Measurements from ENCODE around the gene PRIMPOL. TPM values are rescaled to one million over a fixed set of nuclear protein-coding genes. Genes with fewer than 3 reads are reported as not detected.
"Not testable (repeated sequence)": the region's sequence is repeated elsewhere in the genome, so short reads cannot be mapped to it uniquely, and the experiment has no call there.

Gene PRIMPOL
- polyA plus RNA-seq, 1 experiment = 12.2 TPM

GRCh38 chr4:184651899-184652298 lies 2.4 kb downstream of the PRIMPOL start:
- Histone ChIP-seq H3K9me3 (ENCODE audit: control insufficient read depth, insufficient read depth, low read length) (no peaks in the 10 kb centered on the region), H3K4me3 (ENCODE audit: low read depth, low read length) (no peak overlapping the region), H3K27me3 (ENCODE audit: control insufficient read depth, insufficient read depth, low read length) (no peaks in the 10 kb centered on the region), H3K27ac (ENCODE audit: low read depth, low read length) (no peak overlapping the region)
- POLR2A ChIA-PET = no interaction called here
- no peak for DNase-seq (ENCODE audit: low read depth, low spot score)
- no peak for TF ChIP-seq CTCF (IDR thresholded peaks at IDR 0.05; ENCODE audit: low read depth, low read length)
- CTCF ChIA-PET = no interaction called here

GRCh38 chr4:184652681-184653080 lies 3.1 kb downstream of the PRIMPOL start:
- H3K9me3 ChIP-seq (ENCODE audit: control insufficient read depth, insufficient read depth, low read length); H3K27ac ChIP-seq (ENCODE audit: low read depth, low read length); H3K27me3 ChIP-seq (ENCODE audit: control insufficient read depth, insufficient read depth, low read length); DNase-seq (ENCODE audit: low read depth, low spot score); H3K4me3 ChIP-seq (ENCODE audit: low read depth, low read length); CTCF ChIA-PET: not testable (repeated sequence)
- POLR2A ChIA-PET = interaction anchor here (0.9 kb wide), 1 partner anchor 35 kb away, joined by 3 read pairs; no protein-coding TSS in a partner anchor

GRCh38 chr4:184653650-184654049 lies 4.1 kb downstream of the PRIMPOL start:
- DNase-seq (ENCODE audit: low read depth, low spot score) = peak; percentile 37
- TF ChIP-seq CTCF (IDR thresholded peaks at IDR 0.05; ENCODE audit: low read depth, low read length) = no peak
- POLR2A ChIA-PET = interaction anchor here (0.6 to 0.9 kb wide), 3 partner anchors 34 to 60 kb away, joined by 3 to 10 read pairs (median 3); no protein-coding TSS in a partner anchor
- Histone ChIP-seq H3K9me3 (ENCODE audit: control insufficient read depth, insufficient read depth, low read length) (no peaks in the 10 kb centered on the region), H3K4me3 (ENCODE audit: low read depth, low read length) (no peak overlapping the region), H3K27ac (ENCODE audit: low read depth, low read length) (no peak overlapping the region), H3K27me3 (ENCODE audit: control insufficient read depth, insufficient read depth, low read length) (no peaks in the 10 kb centered on the region)
- CTCF ChIA-PET = interaction anchor here (1.1 kb wide), 1 partner anchor 92 kb away, joined by 3 read pairs; no protein-coding TSS in a partner anchor

GRCh38 chr4:184655889-184656869 lies 6.6 kb downstream of the PRIMPOL start:
- POLR2A ChIA-PET = no interaction called here
- H3K4me3 ChIP-seq (ENCODE audit: low read depth, low read length) = no peak overlapping the region
- H3K27ac ChIP-seq (ENCODE audit: low read depth, low read length) = no peak overlapping the region
- H3K9me3 ChIP-seq (ENCODE audit: control insufficient read depth, insufficient read depth, low read length) = no peaks in the 10 kb centered on the region
- no peak for DNase-seq (ENCODE audit: low read depth, low spot score)
- no peaks in the 10 kb centered on the region for H3K27me3 ChIP-seq (ENCODE audit: control insufficient read depth, insufficient read depth, low read length)
- no peak for TF ChIP-seq CTCF (IDR thresholded peaks at IDR 0.05; ENCODE audit: low read depth, low read length)
- CTCF ChIA-PET = interaction anchor here (0.6 kb wide), 1 partner anchor 440 kb away, joined by 3 read pairs; no protein-coding TSS in a partner anchor

- no peak for TF ChIP-seq CTCF (IDR thresholded peaks at IDR 0.05; ENCODE audit: low read depth, low read length)
- ChIA-PET CTCF (no interaction called here), POLR2A (no interaction called here)
- Histone ChIP-seq H3K27me3 (ENCODE audit: control insufficient read depth, insufficient read depth, low read length) (no peaks in the 10 kb centered on the region), H3K9me3 (ENCODE audit: control insufficient read depth, insufficient read depth, low read length) (no peaks in the 10 kb centered on the region), H3K27ac (ENCODE audit: low read depth, low read length) (no peak overlapping the region), H3K4me3 (ENCODE audit: low read depth, low read length) (no peak overlapping the region)
- DNase-seq (ENCODE audit: low read depth, low spot score) = no peak
Observed at GRCh38 chr4:184657144-184657543, 7.6 kb downstream of the PRIMPOL start.

GRCh38 chr4:184657820-184658219 lies 8.3 kb downstream of the PRIMPOL start:
- H3K27ac ChIP-seq (ENCODE audit: low read depth, low read length); POLR2A ChIA-PET; H3K9me3 ChIP-seq (ENCODE audit: control insufficient read depth, insufficient read depth, low read length); H3K27me3 ChIP-seq (ENCODE audit: control insufficient read depth, insufficient read depth, low read length); DNase-seq (ENCODE audit: low read depth, low spot score); H3K4me3 ChIP-seq (ENCODE audit: low read depth, low read length); CTCF ChIA-PET: not testable (repeated sequence)

Measured in AG04450 (cell line).